Fibroblast of lung (primary cell): ENCODE measurements around the gene MAB21L4.

ENCODE experiments used
- EZH2 ChIP-seq: IDR thresholded peaks from 2 replicates; pipeline ENCODE4 v1.5.1; 2012; ENCODE audit warnings: low read length, control low read depth, mild to moderate bottlenecking; ENCODE audit errors: missing control alignments
- TF ChIP-seq, protein P1 (sequence below), 2 donors: IDR thresholded peaks in 1 of 2; conservative IDR thresholded peaks in 1 of 2; 1 replicate in 1 of 2; 2 replicates in 1 of 2; pipeline ENCODE4 v1.5.1; 2011 to 2012; ENCODE audit warnings: low read length in 2 of 2, control low read depth in 1 of 2, inconsistent platforms in 1 of 2, low read depth in 1 of 2, mild to moderate bottlenecking in 1 of 2

DNA sequence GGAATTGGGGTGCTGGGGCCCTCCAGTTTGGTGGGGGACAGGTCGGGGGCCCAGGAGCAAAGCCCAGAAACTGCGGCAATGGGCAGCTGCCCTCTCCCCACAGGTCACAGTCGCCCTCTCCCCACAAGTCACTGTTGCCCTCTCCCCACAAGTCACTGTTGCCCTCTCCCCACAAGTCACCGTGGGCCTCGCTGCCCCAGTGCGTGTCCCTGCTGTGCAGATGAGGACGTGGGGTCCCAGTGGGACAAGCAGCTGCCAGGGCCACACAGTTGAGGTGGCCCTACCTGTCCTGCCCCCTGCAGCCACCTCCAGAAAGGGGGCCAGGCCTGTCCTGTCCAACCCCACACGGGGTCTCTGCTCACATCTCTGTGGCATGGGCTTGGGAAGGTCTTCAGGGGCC, 40.3 kb downstream of the MAB21L4 start:
- TF ChIP-seq, protein P1, sequence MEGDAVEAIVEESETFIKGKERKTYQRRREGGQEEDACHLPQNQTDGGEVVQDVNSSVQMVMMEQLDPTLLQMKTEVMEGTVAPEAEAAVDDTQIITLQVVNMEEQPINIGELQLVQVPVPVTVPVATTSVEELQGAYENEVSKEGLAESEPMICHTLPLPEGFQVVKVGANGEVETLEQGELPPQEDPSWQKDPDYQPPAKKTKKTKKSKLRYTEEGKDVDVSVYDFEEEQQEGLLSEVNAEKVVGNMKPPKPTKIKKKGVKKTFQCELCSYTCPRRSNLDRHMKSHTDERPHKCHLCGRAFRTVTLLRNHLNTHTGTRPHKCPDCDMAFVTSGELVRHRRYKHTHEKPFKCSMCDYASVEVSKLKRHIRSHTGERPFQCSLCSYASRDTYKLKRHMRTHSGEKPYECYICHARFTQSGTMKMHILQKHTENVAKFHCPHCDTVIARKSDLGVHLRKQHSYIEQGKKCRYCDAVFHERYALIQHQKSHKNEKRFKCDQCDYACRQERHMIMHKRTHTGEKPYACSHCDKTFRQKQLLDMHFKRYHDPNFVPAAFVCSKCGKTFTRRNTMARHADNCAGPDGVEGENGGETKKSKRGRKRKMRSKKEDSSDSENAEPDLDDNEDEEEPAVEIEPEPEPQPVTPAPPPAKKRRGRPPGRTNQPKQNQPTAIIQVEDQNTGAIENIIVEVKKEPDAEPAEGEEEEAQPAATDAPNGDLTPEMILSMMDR (conservative IDR thresholded peaks at IDR 0.05 in 1 of 2, IDR thresholded peaks at IDR 0.05 in 1 of 2; ENCODE audit: low read depth in 1 of 2, low read length in 2 of 2): no peak
- TF ChIP-seq EZH2: no peak
